ENCODE data around the gene SMG7.

Gene SMG7

GRCh38 chr1:183567584-183567983 is 95.3 kb downstream of the SMG7 start:
- no peak for DNase-seq

GRCh38 chr1:183568176-183569021 is 96.1 kb downstream of the SMG7 start:
- DNase-seq, result no peak

GRCh38 chr1:183569141-183569540 is 96.8 kb downstream of the SMG7 start:
- DNase-seq, result no peak

- no peak for DNase-seq
These were observed 97.5 kb downstream of the SMG7 start for GRCh38 chr1:183569801-183570200.

- no peak for DNase-seq
These were observed 98.2 kb downstream of the SMG7 start for GRCh38 chr1:183570451-183570850.

- DNase-seq, result no peak
These were observed 99.5 kb downstream of the SMG7 start for GRCh38 chr1:183571678-183572268.

- no peak for DNase-seq
These were observed 100.4 kb downstream of the SMG7 start for GRCh38 chr1:183572721-183573120.

GRCh38 chr1:183575606-183576005 is 103.3 kb downstream of the SMG7 start:
- DNase-seq, result no peak

- DNase-seq, result no peak
These were observed 104.2 kb downstream of the SMG7 start for GRCh38 chr1:183576537-183576936.

- no peak for DNase-seq
These were observed 105.7 kb downstream of the SMG7 start for GRCh38 chr1:183577897-183578465.

GRCh38 chr1:183578856-183579255 is 106.6 kb downstream of the SMG7 start:
- no peak for DNase-seq

- DNase-seq, result peak; percentile 57
These were observed 108.0 kb downstream of the SMG7 start for GRCh38 chr1:183580281-183580682.

GRCh38 chr1:183582021-183582713 is 109.9 kb downstream of the SMG7 start:
- no peak for DNase-seq

GRCh38 chr1:183583466-183583865 is 111.2 kb downstream of the SMG7 start:
- no peak for DNase-seq

GRCh38 chr1:183584147-183584546 is 111.8 kb downstream of the SMG7 start:
- DNase-seq, result no peak

GRCh38 chr1:183585038-183585437 is 112.7 kb downstream of the SMG7 start:
- DNase-seq, result no peak

GRCh38 chr1:183586455-183586854 is 114.2 kb downstream of the SMG7 start:
- no peak for DNase-seq

GRCh38 chr1:183586926-183587325 is 114.6 kb downstream of the SMG7 start:
- no peak for DNase-seq

- DNase-seq, result no peak
These were observed 116.5 kb downstream of the SMG7 start for GRCh38 chr1:183588827-183589226.

GRCh38 chr1:183589384-183589783 is 117.1 kb downstream of the SMG7 start:
- DNase-seq, result no peak

GRCh38 chr1:183589874-183590243 is 117.6 kb downstream of the SMG7 start:
- DNase-seq, result no peak

- no peak for DNase-seq
These were observed 118.2 kb downstream of the SMG7 start, which contains the start of gene NCF2 for GRCh38 chr1:183590244-183591191. NCF2 (minus strand) TSS chr1:183590459; CDS start chr1:183590329, 130 bp downstream.
